Measurements from ENCODE around the gene MAD2L1BP. TPM values are rescaled to one million over a fixed set of nuclear protein-coding genes. Genes with fewer than 3 reads are reported as not detected.

The MAD2L1BP gene
- total and polyA plus RNA-seq, 2 of the 13 experiments (the other 11 are each of a cell fraction or from before 2014, with no cell fraction given), result 54.2 to 55.5 TPM

DNA sequence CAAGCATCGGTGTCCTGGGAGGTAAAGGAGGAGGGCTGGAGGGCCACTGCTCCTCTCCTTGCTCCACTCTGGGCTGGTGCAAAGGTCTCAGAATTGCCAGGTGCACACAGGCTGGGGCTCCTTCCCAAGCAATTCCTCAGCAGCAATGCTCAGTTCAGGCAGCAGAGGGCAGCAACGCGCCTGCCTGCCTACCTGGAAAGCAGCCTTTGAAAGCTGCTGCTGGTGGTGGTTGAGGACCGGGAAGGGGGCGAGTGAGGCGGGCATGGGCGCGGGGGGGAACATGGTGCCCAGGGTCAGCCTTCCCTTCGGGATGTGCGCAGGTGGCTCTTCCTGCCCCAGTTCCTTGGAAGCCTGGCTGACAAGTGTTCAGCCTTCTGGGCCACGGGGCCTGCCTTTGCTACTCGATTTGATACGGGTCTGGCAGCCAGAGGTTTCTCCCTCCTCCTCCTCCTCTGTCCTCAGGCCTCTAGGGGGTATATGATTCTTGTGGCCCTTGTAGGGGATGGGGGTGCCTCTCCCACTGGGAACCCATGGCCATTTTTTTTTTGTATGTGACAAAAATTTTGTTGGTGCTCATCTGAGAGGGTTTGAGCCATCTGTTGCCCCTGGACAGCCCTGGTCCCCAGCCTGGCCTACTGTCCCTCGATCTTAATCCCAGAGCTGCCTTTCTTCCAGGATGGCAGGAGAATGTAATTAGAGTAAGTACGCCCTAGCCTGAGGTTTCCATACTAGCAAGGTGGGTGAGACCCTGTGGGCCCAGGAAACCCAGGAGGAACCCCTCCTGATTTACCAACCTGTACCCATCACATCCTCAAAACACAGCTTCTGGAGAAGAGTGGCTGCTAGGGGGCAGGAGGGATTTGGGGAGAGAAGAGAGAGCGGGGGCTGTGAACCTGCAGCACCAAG lies 31.9 kb downstream of the MAD2L1BP start (continued):
- TF ChIP-seq AHDC1 (CRISPR knock-in tag; IDR thresholded peaks at IDR 0.05; ENCODE audit: borderline replicate concordance), result peak; percentile 79
- peak; percentile 70; the same call in 1 of the 2 replicates for TF ChIP-seq RELA (CRISPR knock-in tag; IDR thresholded peaks at IDR 0.05)
- TF ChIP-seq ZKSCAN1 (IDR thresholded peaks at IDR 0.05; ENCODE audit: low read length), result no peak
- TF ChIP-seq, protein P1, sequence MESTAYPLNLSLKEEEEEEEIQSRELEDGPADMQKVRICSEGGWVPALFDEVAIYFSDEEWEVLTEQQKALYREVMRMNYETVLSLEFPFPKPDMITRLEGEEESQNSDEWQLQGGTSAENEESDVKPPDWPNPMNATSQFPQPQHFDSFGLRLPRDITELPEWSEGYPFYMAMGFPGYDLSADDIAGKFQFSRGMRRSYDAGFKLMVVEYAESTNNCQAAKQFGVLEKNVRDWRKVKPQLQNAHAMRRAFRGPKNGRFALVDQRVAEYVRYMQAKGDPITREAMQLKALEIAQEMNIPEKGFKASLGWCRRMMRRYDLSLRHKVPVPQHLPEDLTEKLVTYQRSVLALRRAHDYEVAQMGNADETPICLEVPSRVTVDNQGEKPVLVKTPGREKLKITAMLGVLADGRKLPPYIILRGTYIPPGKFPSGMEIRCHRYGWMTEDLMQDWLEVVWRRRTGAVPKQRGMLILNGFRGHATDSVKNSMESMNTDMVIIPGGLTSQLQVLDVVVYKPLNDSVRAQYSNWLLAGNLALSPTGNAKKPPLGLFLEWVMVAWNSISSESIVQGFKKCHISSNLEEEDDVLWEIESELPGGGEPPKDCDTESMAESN (CRISPR knock-in tag; conservative IDR thresholded peaks at IDR 0.05), result peak; percentile 91
- TF ChIP-seq ZNF773 (CRISPR knock-in tag; IDR thresholded peaks at IDR 0.05; ENCODE audit: borderline replicate concordance), result no peak
- TF ChIP-seq, protein P2, sequence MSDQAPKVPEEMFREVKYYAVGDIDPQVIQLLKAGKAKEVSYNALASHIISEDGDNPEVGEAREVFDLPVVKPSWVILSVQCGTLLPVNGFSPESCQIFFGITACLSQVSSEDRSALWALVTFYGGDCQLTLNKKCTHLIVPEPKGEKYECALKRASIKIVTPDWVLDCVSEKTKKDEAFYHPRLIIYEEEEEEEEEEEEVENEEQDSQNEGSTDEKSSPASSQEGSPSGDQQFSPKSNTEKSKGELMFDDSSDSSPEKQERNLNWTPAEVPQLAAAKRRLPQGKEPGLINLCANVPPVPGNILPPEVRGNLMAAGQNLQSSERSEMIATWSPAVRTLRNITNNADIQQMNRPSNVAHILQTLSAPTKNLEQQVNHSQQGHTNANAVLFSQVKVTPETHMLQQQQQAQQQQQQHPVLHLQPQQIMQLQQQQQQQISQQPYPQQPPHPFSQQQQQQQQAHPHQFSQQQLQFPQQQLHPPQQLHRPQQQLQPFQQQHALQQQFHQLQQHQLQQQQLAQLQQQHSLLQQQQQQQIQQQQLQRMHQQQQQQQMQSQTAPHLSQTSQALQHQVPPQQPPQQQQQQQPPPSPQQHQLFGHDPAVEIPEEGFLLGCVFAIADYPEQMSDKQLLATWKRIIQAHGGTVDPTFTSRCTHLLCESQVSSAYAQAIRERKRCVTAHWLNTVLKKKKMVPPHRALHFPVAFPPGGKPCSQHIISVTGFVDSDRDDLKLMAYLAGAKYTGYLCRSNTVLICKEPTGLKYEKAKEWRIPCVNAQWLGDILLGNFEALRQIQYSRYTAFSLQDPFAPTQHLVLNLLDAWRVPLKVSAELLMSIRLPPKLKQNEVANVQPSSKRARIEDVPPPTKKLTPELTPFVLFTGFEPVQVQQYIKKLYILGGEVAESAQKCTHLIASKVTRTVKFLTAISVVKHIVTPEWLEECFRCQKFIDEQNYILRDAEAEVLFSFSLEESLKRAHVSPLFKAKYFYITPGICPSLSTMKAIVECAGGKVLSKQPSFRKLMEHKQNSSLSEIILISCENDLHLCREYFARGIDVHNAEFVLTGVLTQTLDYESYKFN (CRISPR knock-in tag; conservative IDR thresholded peaks at IDR 0.05), result peak; percentile 25; the same call in 1 of the 2 replicates
- no peak for TF ChIP-seq ZBTB1 (CRISPR knock-in tag; IDR thresholded peaks at IDR 0.05; ENCODE audit: borderline replicate concordance)
- TF ChIP-seq, protein P3, sequence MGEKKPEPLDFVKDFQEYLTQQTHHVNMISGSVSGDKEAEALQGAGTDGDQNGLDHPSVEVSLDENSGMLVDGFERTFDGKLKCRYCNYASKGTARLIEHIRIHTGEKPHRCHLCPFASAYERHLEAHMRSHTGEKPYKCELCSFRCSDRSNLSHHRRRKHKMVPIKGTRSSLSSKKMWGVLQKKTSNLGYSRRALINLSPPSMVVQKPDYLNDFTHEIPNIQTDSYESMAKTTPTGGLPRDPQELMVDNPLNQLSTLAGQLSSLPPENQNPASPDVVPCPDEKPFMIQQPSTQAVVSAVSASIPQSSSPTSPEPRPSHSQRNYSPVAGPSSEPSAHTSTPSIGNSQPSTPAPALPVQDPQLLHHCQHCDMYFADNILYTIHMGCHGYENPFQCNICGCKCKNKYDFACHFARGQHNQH (CRISPR knock-in tag; IDR thresholded peaks at IDR 0.05), result peak; percentile 58; the same call in 1 of the 2 replicates
- no peak for TF ChIP-seq ZFP82 (CRISPR knock-in tag; IDR thresholded peaks at IDR 0.05; ENCODE audit: borderline replicate concordance)
- no peak for TF ChIP-seq GABPA (IDR thresholded peaks at IDR 0.05; ENCODE audit: low read depth, low read length)
- TF ChIP-seq GABPA (CRISPR knock-in tag; IDR thresholded peaks at IDR 0.05; ENCODE audit: low read depth), result no peak
- no peak for TF ChIP-seq MATR3 (CRISPR knock-in tag; IDR thresholded peaks at IDR 0.05)
- no peak for TF ChIP-seq ZBTB3 (CRISPR knock-in tag; IDR thresholded peaks at IDR 0.05; ENCODE audit: borderline replicate concordance, low read depth)
- no peak for TF ChIP-seq RXRA (CRISPR knock-in tag; IDR thresholded peaks at IDR 0.05)
- TF ChIP-seq KLF12 (CRISPR knock-in tag; IDR thresholded peaks at IDR 0.05; ENCODE audit: borderline replicate concordance), result no peak
- TF ChIP-seq ZC3H13 (CRISPR knock-in tag; IDR thresholded peaks at IDR 0.05), result no peak
